Caco-2 (cell line): Measurements from ENCODE around the gene MPPED2. TPM values are rescaled to one million over a fixed set of nuclear protein-coding genes. Genes with fewer than 3 reads are reported as not detected.

Experiments used
- BruUV-seq: library from RNA; stranded (reverse); fragments of 400-500 nt; replicated peaks from 2 replicates; lab custom pipeline; 2021; lab: Mats Ljungman, UMichigan
- CTCF ChIA-PET: fragments of 300-600 bp; sonication (Branson Sonifier 250); formaldehyde crosslinking; loops from one replicate; lab custom pipeline; 2022; ENCODE audit warnings: antibody characterized with exemption; lab: Charles Lee
- POLR2A ChIA-PET: fragments of 300-600 bp; sonication (Branson Sonifier 250); formaldehyde crosslinking; loops from one replicate; lab custom pipeline; 2022; ENCODE audit warnings: antibody characterized with exemption; lab: Charles Lee
- DNase-seq, 2 experiments: peaks; one replicate each; pipeline versions ENCODE4 v3.0.0 to v3.0.0-alpha.2; 2020 to 2022
- H3K27me3 ChIP-seq: replicated peaks from 2 replicates; pipeline ENCODE4 v1.6.0; 2011; ENCODE audit warnings: low read length; ENCODE audit not compliant: control insufficient read depth, insufficient read depth
- H3K36me3 ChIP-seq: 2 replicates; pipeline ENCODE4 v1.5.1; 2011; ENCODE audit warnings: low read length; ENCODE audit not compliant: control insufficient read depth, insufficient read depth
- H3K4me1 ChIP-seq: fragments of 250-450 bp; sonication (Bioruptor Pico); 2 replicates; pipeline ENCODE4 v1.5.1; 2020; ENCODE audit warnings: mild to moderate bottlenecking
- H3K4me3 ChIP-seq: 2 replicates; pipeline ENCODE4 v1.5.1; 2011; ENCODE audit warnings: low read depth, mild to moderate bottlenecking, control low read depth, low read length
- H3K9me3 ChIP-seq: fragments of 250-450 bp; sonication (Bioruptor Pico); 2 replicates; pipeline ENCODE4 v1.5.1; 2020; ENCODE audit warnings: mild to moderate bottlenecking, moderate library complexity
- H3K27ac Mint-ChIP-seq: one replicate; pipeline ENCODE4 v1.8.0; 2022; ENCODE audit warnings: mixed read lengths; ENCODE audit not compliant: unreplicated experiment
- H3K27me3 Mint-ChIP-seq: one replicate; pipeline ENCODE4 v1.8.0; 2022; ENCODE audit warnings: mixed read lengths; ENCODE audit not compliant: insufficient read depth, unreplicated experiment
- H3K36me3 Mint-ChIP-seq: one replicate; pipeline ENCODE4 v1.8.0; 2022; ENCODE audit warnings: mild to moderate bottlenecking, mixed read lengths; ENCODE audit not compliant: insufficient read depth, unreplicated experiment
- H3K4me1 Mint-ChIP-seq: one replicate; pipeline ENCODE4 v1.8.0; 2022; ENCODE audit warnings: low read depth, mixed read lengths; ENCODE audit not compliant: unreplicated experiment
- H3K4me3 Mint-ChIP-seq: one replicate; pipeline ENCODE4 v1.8.0; 2022; ENCODE audit warnings: mild to moderate bottlenecking, moderate library complexity, mixed read lengths; ENCODE audit not compliant: unreplicated experiment
- H3K9me3 Mint-ChIP-seq: one replicate; pipeline ENCODE4 v1.8.0; 2022; ENCODE audit warnings: mixed read lengths; ENCODE audit not compliant: unreplicated experiment
- CTCF ChIP-seq, 2 experiments: fragments of 200-600 bp in 1 of 2; IDR thresholded peaks; 1 replicate in 1 of 2; 2 replicates in 1 of 2; pipeline versions ENCODE4 v1.5.1 to v1.8.0; 2011 to 2022; ENCODE audit warnings: antibody characterized with exemption in 1 of 2, control low read depth in 1 of 2, inconsistent platforms in 1 of 2, low read depth in 1 of 2, low read length in 1 of 2, mild to moderate bottlenecking in 1 of 2, moderate library complexity in 1 of 2; ENCODE audit not compliant: insufficient read depth in 1 of 2, severe bottlenecking in 1 of 2, unreplicated experiment in 1 of 2
- intact Hi-C: fragments of 100-400 bp; cut with micrococcal nuclease; formaldehyde crosslinking; loops from one replicate; pipeline ENCODE4 v1.10.0; 2022; ENCODE audit not compliant: unreplicated experiment
- total RNA-seq: library from RNA; stranded (reverse); gene quantifications from 2 replicates; pipeline ENCODE4 v1.2.3, GENCODE V29; 2022

Gene MPPED2
- total RNA-seq, 1 experiment from 2014 or later = not detected

GRCh38 chr11:30540781-30541180 lies 45.4 kb downstream of the MPPED2 start:
- H3K27ac Mint-ChIP-seq = no peak overlapping the region
- H3K4me3 Mint-ChIP-seq = no peak overlapping the region
- H3K27me3 Mint-ChIP-seq = no peaks in the 10 kb centered on the region
- H3K9me3 Mint-ChIP-seq = no peaks in the 10 kb centered on the region
- H3K36me3 Mint-ChIP-seq = no peaks in the 10 kb centered on the region
- CTCF ChIA-PET = no interaction called here
- no TSS peak for BruUV-seq
- no peak for DNase-seq
- no peaks in the 10 kb centered on the region for H3K4me1 Mint-ChIP-seq
- intact Hi-C loops = no loop called here
- no peaks in the 10 kb centered on the region for H3K9me3 ChIP-seq
- no peaks in the 10 kb centered on the region for H3K4me1 ChIP-seq
- H3K36me3 ChIP-seq = no peaks in the 10 kb centered on the region
- no peaks in the 10 kb centered on the region for H3K27me3 ChIP-seq
- TF ChIP-seq CTCF (IDR thresholded peaks at IDR 0.05; ENCODE audit: insufficient read depth in 1 of 2, low read depth in 1 of 2, low read length in 1 of 2, severe bottlenecking in 1 of 2, unreplicated experiment in 1 of 2) = no peak
- POLR2A ChIA-PET = no interaction called here
- H3K4me3 ChIP-seq = no peak overlapping the region

GRCh38 chr11:30538251-30538650 lies 47.9 kb downstream of the MPPED2 start:
- Mint-ChIP-seq H3K27ac (no peak overlapping the region), H3K4me3 (no peak overlapping the region), H3K4me1 (no peaks in the 10 kb centered on the region), H3K9me3 (no peaks in the 10 kb centered on the region), H3K36me3 (no peaks in the 10 kb centered on the region), H3K27me3 (peaks cover 2% of the 10 kb centered on the region)
- Histone ChIP-seq H3K27me3 (no peaks in the 10 kb centered on the region), H3K4me3 (no peak overlapping the region), H3K36me3 (no peaks in the 10 kb centered on the region), H3K9me3 (no peaks in the 10 kb centered on the region), H3K4me1 (no peaks in the 10 kb centered on the region)
- DNase-seq = no peak
- no TSS peak for BruUV-seq
- intact Hi-C loops = loop anchor here (5.0 kb wide), 1 partner anchor 191 kb away; no protein-coding TSS in a partner anchor
- TF ChIP-seq CTCF (IDR thresholded peaks at IDR 0.05; ENCODE audit: insufficient read depth in 1 of 2, low read depth in 1 of 2, low read length in 1 of 2, severe bottlenecking in 1 of 2, unreplicated experiment in 1 of 2) = no peak
- ChIA-PET CTCF (no interaction called here), POLR2A (no interaction called here)

GRCh38 chr11:30535818-30536217 lies 50.3 kb downstream of the MPPED2 start:
- Histone ChIP-seq H3K36me3 (no peaks in the 10 kb centered on the region), H3K27me3 (no peaks in the 10 kb centered on the region), H3K4me1 (no peaks in the 10 kb centered on the region), H3K9me3 (no peaks in the 10 kb centered on the region), H3K4me3 (no peak overlapping the region)
- ChIA-PET POLR2A (no interaction called here), CTCF (no interaction called here)
- no peak overlapping the region for H3K4me3 Mint-ChIP-seq
- no peaks in the 10 kb centered on the region for H3K36me3 Mint-ChIP-seq
- H3K9me3 Mint-ChIP-seq = no peaks in the 10 kb centered on the region
- BruUV-seq = no TSS peak
- peaks cover 2% of the 10 kb centered on the region for H3K27me3 Mint-ChIP-seq
- no peak for TF ChIP-seq CTCF (IDR thresholded peaks at IDR 0.05; ENCODE audit: insufficient read depth in 1 of 2, low read depth in 1 of 2, low read length in 1 of 2, severe bottlenecking in 1 of 2, unreplicated experiment in 1 of 2)
- no peak for DNase-seq
- H3K4me1 Mint-ChIP-seq = no peaks in the 10 kb centered on the region
- H3K27ac Mint-ChIP-seq = no peak overlapping the region
- intact Hi-C loops = loop anchor here (5.0 kb wide), 1 partner anchor 189 kb away; no protein-coding TSS in a partner anchor
